ENCODE results near the gene IMMP1L.

GRCh38 chr11:31414338-31414737 is 95.1 kb downstream of the IMMP1L start:
- TF ChIP-seq CTCF (conservative IDR thresholded peaks at IDR 0.05; ENCODE audit: low read depth, low read length) = no peak
- no peak for TF ChIP-seq EZH2phosphoT487 (IDR thresholded peaks at IDR 0.05; ENCODE audit: borderline replicate concordance, low read length)
